GM12878 (cell line): ENCODE results near the gene PFKFB3. TPM values are rescaled to one million over a fixed set of nuclear protein-coding genes. Genes with fewer than 3 reads are reported as not detected.

ENCODE experiments used
- ATAC-seq: fragments of 200-7000 bp; cut with Tn5 transposase; 3 replicates; pipeline ENCODE4 v1.9.1; 2020; ENCODE audit warnings: mild to moderate bottlenecking, moderate library complexity
- BruUV-seq: library from RNA; stranded (reverse); fragments of 400-500 nt; replicated peaks from 2 replicates; lab custom pipeline; 2021; lab: Mats Ljungman, UMichigan
- CTCF ChIA-PET: fragments of 300-600 bp; sonication (Branson Sonifier 250); formaldehyde crosslinking; extraction: SDS; loops from one replicate; lab custom pipeline; 2021; ENCODE audit warnings: inconsistent platforms; lab: Yijun Ruan, JAX
- POLR2A ChIA-PET: fragments of 350-600 bp; formaldehyde crosslinking; extraction: SDS; loops from one replicate; lab custom pipeline; 2021; ENCODE audit warnings: inconsistent platforms; lab: Charles Lee
- RAD21 ChIA-PET: fragments of 300-600 bp; sonication (Branson Sonifier 250); formaldehyde crosslinking; loops from one replicate; lab custom pipeline; 2023; ENCODE audit warnings: antibody characterized with exemption; ENCODE audit not compliant: unreplicated experiment; lab: Charles Lee
- SMC1A ChIA-PET: fragments of 300-600 bp; sonication (Branson Sonifier 250); formaldehyde crosslinking; loops from one replicate; lab custom pipeline; 2023; ENCODE audit not compliant: unreplicated experiment, uncharacterized antibody; lab: Charles Lee
- DNase-seq: peaks from one replicate; pipeline ENCODE4 v3.0.0-alpha.2; 2011; ENCODE audit warnings: low read depth, low spot score
- FAIRE-seq: peaks from 3 replicates; lab custom pipeline; 2011; peaks lifted over from hg19 to GRCh38; lab: Jason Lieb, UNC
- H2AFZ ChIP-seq: 2 replicates; pipeline ENCODE4 v1.6.0; 2011; ENCODE audit warnings: low read depth, low read length, control low read depth; ENCODE audit not compliant: control insufficient read depth
- H3K27ac ChIP-seq: 2 replicates; pipeline ENCODE4 v1.5.1; 2011; ENCODE audit warnings: control low read depth; ENCODE audit not compliant: control insufficient read depth, insufficient read depth
- H3K27me3 ChIP-seq, 2 experiments: replicated peaks in 1 of 2; 2 replicates each; pipeline versions ENCODE4 v1.6.0 to v1.6.1; 2011; ENCODE audit warnings: low read length in 1 of 2; ENCODE audit not compliant: control insufficient read depth in 2 of 2, insufficient read depth in 2 of 2
- H3K36me3 ChIP-seq, 2 experiments: 2 replicates each; pipeline ENCODE4 v1.5.1; 2011; ENCODE audit warnings: low read length in 1 of 2; ENCODE audit not compliant: control insufficient read depth in 2 of 2, insufficient read depth in 2 of 2
- H3K4me1 ChIP-seq: 2 replicates; pipeline ENCODE4 v1.6.1; 2011; ENCODE audit warnings: mild to moderate bottlenecking, low read length, moderate library complexity, mixed read lengths; ENCODE audit not compliant: control insufficient read depth, insufficient read depth
- H3K4me2 ChIP-seq: 2 replicates; pipeline ENCODE4 v1.6.0; 2011; ENCODE audit warnings: control low read depth; ENCODE audit not compliant: control insufficient read depth, insufficient read depth
- H3K4me3 ChIP-seq: fragments of 200-600 bp; sonication (generic); 2 replicates; pipeline ENCODE4 v1.5.1; 2016
- H3K79me2 ChIP-seq: 2 replicates; pipeline ENCODE4 v1.6.0; 2011; ENCODE audit warnings: low read length; ENCODE audit not compliant: control insufficient read depth, insufficient read depth
- H3K9ac ChIP-seq: 2 replicates; pipeline ENCODE4 v1.8.0; 2011; ENCODE audit warnings: low read length, control low read depth, mixed read lengths; ENCODE audit not compliant: control insufficient read depth, insufficient read depth
- H3K9me3 ChIP-seq: replicated peaks from 3 replicates; pipeline ENCODE4 v1.5.1; 2011; ENCODE audit warnings: mild to moderate bottlenecking, low read length; ENCODE audit not compliant: control insufficient read depth, insufficient read depth
- H4K20me1 ChIP-seq: 2 replicates; pipeline ENCODE4 v1.6.0; 2011; ENCODE audit not compliant: control insufficient read depth, insufficient read depth
- NFIC ChIP-seq: IDR thresholded peaks from 2 replicates; pipeline ENCODE4 v1.6.1; 2012; ENCODE audit warnings: low read depth, mild to moderate bottlenecking, inconsistent platforms, low read length, moderate library complexity
- TAF1 ChIP-seq: IDR thresholded peaks from 2 replicates; pipeline ENCODE4 v1.6.1; 2011; ENCODE audit warnings: mild to moderate bottlenecking, low read depth, low read length, borderline replicate concordance
- USF1 ChIP-seq: IDR thresholded peaks from 2 replicates; pipeline ENCODE4 v1.6.1; 2011; ENCODE audit warnings: borderline replicate concordance, low read depth, mild to moderate bottlenecking, moderate library complexity, mixed read lengths, low read length; ENCODE audit not compliant: insufficient read depth; ENCODE audit errors: extremely low read length
- YY1 ChIP-seq: IDR thresholded peaks from 2 replicates; pipeline ENCODE4 v1.6.1; 2011; ENCODE audit warnings: low read depth, mild to moderate bottlenecking, low read length
- WGBS: methylation state at CpG from one replicate; pipeline ENCODE4 v1.1.6; 2016; ENCODE audit warnings: low lambda C conversion rate; ENCODE audit not compliant: insufficient replicate concordance, insufficient coverage; ENCODE audit errors: missing lambda C conversion rate; 5-methylcytosine and 5-hydroxymethylcytosine counted together
- in situ Hi-C: fragments of 300-500 bp; cut with MboI; formaldehyde crosslinking; loops from 9 replicates; pipeline ENCODE4 v1.14.3; 2018; ENCODE audit warnings: mixed read lengths
- intact Hi-C: fragments of 100-400 bp; cut with micrococcal nuclease; formaldehyde crosslinking; loops from one replicate; pipeline ENCODE4 v1.14.2; 2022; ENCODE audit not compliant: unreplicated experiment
- polyA plus RNA-seq, 11 experiments: library from polyadenylated mRNA; depleted of rRNA in 4 of 11; unstranded in 6 of 11; stranded (reverse) in 5 of 11; fragments of >200 nt; fragmentation: Nextera tagmentation in 4 of 11; fragmentation: Illumina TruSeq in 1 of 11; extraction: Ambion mirVana in 4 of 11; extraction: Trizol in 1 of 11; gene quantifications; 1 replicate in 1 of 11; 2 replicates in 10 of 11; pipeline versions ENCODE4 v1.2.1 to v1.2.3, GENCODE V29; 2011 to 2016; ENCODE audit warnings: inconsistent platforms in 2 of 11, missing spikeins in 2 of 11, low read depth in 1 of 11
- total RNA-seq, 4 experiments: library from RNA; depleted of rRNA in 3 of 4; stranded (reverse); fragments of >200 nt in 3 of 4; fragmentation: Illumina TruSeq in 1 of 4; extraction: Trizol in 1 of 4; gene quantifications; 2 replicates each; pipeline versions ENCODE4 v1.2.1 to v1.2.3, GENCODE V29; 2013 to 2021
- TF ChIP-seq, protein P1 (sequence below): IDR thresholded peaks from 2 replicates; pipeline ENCODE4 v1.6.1; 2012; ENCODE audit warnings: mild to moderate bottlenecking, low read depth, low read length
- TF ChIP-seq, protein P2 (sequence below): IDR thresholded peaks from 2 replicates; pipeline ENCODE4 v1.6.1; 2012; ENCODE audit warnings: low read depth, low read length, improper control_type of control experiment

PFKFB3 gene
- total and polyA plus RNA-seq, 10 of the 15 experiments (the other 5 are each of a cell fraction or from before 2014, with no cell fraction given), result 1.6 to 46.7 (median 13.7) TPM

- no peak for ATAC-seq
Observed at GRCh38 chr10:6175329-6176055, 27.2 kb upstream of the PFKFB3 start.

More at GRCh38 chr10:6175329-6176055, 27.2 kb upstream of the PFKFB3 start:
- POLR2A ChIA-PET, result no interaction called here
- peaks cover 7% of the 10 kb centered on the region for H3K4me1 ChIP-seq
- H3K36me3 ChIP-seq, result peaks cover 0 to 1% of the 10 kb centered on the region in 2 experiments; a peak in 2 of 4 replicates
- BruUV-seq, result TSS peak; percentile 10
- intact Hi-C loops, result no loop called here
- H3K27ac ChIP-seq, result no peak overlapping the region
- H4K20me1 ChIP-seq, result no peaks in the 10 kb centered on the region; the same call in 1 of the 2 replicates
- H3K79me2 ChIP-seq, result peaks cover 12% of the 10 kb centered on the region
- in situ Hi-C loops, result no loop called here
- H3K9me3 ChIP-seq, result no peaks in the 10 kb centered on the region
- 85% methylated on average over 16 of the region's 16 CpGs for WGBS
- no peak overlapping the region for H3K4me2 ChIP-seq
- H3K9ac ChIP-seq, result no peak overlapping the region
- no peak for DNase-seq
- no peaks in the 10 kb centered on the region for H3K27me3 ChIP-seq
- SMC1A ChIA-PET, result interaction anchor here (1.5 kb wide), 1 partner anchor 226 kb away, joined by 3 read pairs; no protein-coding TSS in a partner anchor
- no peak overlapping the region for H2AFZ ChIP-seq
- TF ChIP-seq USF1, result no peak
- TF ChIP-seq, protein P1, sequence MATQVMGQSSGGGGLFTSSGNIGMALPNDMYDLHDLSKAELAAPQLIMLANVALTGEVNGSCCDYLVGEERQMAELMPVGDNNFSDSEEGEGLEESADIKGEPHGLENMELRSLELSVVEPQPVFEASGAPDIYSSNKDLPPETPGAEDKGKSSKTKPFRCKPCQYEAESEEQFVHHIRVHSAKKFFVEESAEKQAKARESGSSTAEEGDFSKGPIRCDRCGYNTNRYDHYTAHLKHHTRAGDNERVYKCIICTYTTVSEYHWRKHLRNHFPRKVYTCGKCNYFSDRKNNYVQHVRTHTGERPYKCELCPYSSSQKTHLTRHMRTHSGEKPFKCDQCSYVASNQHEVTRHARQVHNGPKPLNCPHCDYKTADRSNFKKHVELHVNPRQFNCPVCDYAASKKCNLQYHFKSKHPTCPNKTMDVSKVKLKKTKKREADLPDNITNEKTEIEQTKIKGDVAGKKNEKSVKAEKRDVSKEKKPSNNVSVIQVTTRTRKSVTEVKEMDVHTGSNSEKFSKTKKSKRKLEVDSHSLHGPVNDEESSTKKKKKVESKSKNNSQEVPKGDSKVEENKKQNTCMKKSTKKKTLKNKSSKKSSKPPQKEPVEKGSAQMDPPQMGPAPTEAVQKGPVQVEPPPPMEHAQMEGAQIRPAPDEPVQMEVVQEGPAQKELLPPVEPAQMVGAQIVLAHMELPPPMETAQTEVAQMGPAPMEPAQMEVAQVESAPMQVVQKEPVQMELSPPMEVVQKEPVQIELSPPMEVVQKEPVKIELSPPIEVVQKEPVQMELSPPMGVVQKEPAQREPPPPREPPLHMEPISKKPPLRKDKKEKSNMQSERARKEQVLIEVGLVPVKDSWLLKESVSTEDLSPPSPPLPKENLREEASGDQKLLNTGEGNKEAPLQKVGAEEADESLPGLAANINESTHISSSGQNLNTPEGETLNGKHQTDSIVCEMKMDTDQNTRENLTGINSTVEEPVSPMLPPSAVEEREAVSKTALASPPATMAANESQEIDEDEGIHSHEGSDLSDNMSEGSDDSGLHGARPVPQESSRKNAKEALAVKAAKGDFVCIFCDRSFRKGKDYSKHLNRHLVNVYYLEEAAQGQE, result no peak
- TF ChIP-seq TAF1, result no peak
- TF ChIP-seq, protein P2, sequence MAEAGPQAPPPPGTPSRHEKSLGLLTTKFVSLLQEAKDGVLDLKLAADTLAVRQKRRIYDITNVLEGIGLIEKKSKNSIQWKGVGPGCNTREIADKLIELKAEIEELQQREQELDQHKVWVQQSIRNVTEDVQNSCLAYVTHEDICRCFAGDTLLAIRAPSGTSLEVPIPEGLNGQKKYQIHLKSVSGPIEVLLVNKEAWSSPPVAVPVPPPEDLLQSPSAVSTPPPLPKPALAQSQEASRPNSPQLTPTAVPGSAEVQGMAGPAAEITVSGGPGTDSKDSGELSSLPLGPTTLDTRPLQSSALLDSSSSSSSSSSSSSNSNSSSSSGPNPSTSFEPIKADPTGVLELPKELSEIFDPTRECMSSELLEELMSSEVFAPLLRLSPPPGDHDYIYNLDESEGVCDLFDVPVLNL, result no peak
- TF ChIP-seq NFIC, result no peak
- TF ChIP-seq YY1, result no peak
- RAD21 ChIA-PET, result no interaction called here
- CTCF ChIA-PET, result interaction anchor here (0.8 to 1.4 kb wide), 3 partner anchors 223 to 230 kb away, joined by 3 to 4 read pairs (median 3); no protein-coding TSS in a partner anchor
- no peak for FAIRE-seq
- H3K4me3 ChIP-seq, result no peak overlapping the region
